Activated CD4-positive, alpha-beta T cell treated with anti-CD3 and anti-CD28 coated beads for 4 hours (primary cell): Measurements from ENCODE around the gene ACBD4.
A peak's percentile ranks its signal among the peaks of the same experiment; 100 is the strongest.

ENCODE experiments used
- DNase-seq, 2 donors: peaks; one replicate each; pipeline ENCODE4 v3.0.0-alpha.2; 2020

The ACBD4 gene

GRCh38 chr17:45161288-45162024 is 26.0 kb downstream of the ACBD4 start, which contains the start of gene HEXIM2:
HEXIM2 (plus strand) TSS chr17:45161875; CDS start chr17:45162794, 919 bp downstream.
- peak; percentile 95 to 99 for DNase-seq

DNA sequence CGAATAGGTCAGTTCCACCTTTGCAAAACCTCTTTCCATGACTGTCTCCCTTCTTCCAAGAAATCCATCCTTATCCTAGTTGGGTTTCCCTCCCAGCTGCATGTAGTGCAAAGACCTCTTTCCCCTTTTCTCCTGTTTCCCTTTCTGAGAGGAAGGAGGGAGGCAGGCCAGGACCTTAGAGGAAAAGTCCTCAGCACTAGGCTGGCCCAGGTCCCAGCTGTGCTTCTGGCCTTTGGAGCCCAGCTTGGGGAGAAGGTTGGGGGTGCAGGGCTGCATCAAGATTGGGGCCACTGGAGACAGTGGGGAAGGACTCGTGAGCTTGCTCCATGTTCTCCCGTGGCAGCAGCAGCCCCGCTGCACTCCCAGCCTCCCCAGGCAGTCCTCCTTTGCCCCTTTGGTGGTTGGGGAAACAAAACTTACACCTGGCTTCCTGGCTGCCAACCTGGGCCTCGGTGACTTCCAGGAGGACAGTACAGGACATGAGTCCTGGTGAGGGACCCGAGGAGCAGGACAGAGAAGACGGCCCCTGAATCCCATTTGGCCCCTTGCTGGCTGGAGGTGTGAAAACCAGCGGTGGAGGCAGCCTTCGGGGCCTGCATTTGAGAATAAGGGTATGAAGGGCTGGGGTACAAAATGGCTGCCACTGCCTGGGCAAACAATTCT is 26.7 kb downstream of the ACBD4 start:
- no peak for DNase-seq

DNA sequence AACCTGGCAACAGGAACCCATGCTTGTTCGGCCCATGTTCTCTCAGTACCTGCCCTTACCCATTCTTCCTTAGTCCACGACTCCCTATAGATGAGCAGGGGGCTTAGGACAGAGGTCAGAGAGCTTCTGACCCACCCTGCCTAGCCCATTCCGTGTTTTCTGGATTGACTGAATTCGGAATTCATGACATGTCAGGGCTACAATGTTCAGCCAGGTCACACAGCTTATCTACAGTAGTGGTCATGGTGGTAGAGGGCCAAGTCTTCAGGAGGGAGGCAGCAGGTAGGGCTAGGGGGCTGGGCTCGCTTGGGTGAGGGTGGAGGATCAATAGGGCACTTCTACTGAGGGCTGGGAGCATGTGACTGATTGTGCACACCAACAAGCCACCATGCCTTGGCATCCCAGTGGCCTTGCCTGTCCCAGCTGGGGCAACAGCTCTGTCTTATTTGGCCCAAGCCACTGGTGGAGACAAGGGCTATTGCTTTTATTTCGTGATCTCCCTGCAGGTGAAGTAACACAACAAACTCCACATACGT is 29.3 kb downstream of the ACBD4 start:
- DNase-seq = no peak

GRCh38 chr17:45168991-45169752 is 33.7 kb downstream of the ACBD4 start:
- DNase-seq = no peak

DNA sequence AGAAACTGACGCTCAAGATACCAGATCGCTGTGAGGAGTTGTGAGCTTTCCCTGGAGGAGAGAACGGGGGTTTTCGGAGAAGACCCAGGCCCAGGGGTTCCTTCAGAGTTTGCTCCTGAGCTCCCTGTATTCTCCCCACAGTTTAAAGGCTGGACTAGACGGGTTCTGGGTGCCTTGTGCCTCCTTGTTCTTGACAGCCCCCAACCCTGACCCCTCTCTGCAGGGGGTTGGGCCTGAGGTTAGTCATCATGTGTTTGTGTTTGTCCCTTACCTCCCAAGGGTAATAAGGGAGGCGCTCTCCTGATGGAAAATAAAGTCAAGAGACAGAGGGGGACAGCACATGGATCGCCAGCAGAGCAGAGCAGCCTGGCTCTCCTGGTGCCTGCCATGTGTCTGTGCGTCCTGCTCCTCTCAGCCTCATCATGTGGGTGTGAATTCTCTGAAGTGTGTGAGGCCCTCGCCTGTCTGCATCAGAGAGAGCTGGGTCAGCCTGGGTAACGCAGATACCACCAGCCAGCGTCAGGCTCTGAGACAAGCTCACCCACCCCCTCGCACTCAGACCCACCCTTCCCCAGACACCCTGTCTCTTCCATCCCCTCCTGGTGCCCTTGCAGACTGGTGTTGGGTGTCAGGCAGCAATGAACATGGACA is 34.9 kb downstream of the ACBD4 start:
- DNase-seq = no peak

DNA sequence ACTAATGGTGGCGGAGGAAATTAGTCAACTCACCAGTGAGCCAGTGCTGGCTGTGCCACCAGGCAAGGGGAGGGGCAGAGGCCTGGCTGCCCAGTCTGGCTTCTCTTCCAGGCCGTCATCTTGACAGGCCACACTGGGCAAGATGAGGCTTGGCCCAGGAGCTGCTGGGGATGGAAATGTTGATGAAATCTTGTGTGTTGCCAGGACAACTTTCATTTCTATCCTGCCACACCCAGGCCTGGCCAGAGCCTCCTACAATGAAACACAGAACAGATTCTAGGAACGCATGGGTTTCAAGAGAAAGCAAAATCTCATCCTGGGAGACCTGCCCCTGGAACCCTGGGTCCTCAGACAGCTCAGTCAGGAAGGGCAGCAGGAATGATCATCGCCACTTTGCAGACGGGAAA is 35.4 kb downstream of the ACBD4 start:
- no peak for DNase-seq

GRCh38 chr17:45171338-45172231 is 36.1 kb downstream of the ACBD4 start:
- no peak for DNase-seq

- DNase-seq = no peak
These were observed 36.7 kb downstream of the ACBD4 start for GRCh38 chr17:45172232-45172540.

- peak; percentile 33 to 36 for DNase-seq
These were observed 37.2 kb downstream of the ACBD4 start for GRCh38 chr17:45172541-45173286.

DNA sequence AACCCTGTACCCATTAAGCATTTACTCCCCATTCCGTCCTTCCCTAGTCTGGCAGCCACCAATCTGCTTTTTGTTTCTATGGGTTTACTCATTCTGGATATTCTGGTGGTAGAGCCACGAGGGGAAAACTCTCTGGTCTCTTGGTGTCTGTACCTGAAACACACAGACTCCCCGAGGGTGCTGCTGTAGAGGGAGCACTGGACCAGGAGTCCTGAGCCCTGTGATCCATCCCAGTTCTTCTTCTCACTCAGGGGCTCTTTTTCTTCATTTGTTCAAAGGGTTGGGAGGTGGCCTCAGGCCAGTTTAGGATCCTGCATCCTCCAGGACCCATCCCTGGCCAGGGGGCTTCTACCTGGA is 40.2 kb downstream of the ACBD4 start:
- DNase-seq = no peak

GRCh38 chr17:45177563-45177962 is 42.1 kb downstream of the ACBD4 start:
- no peak for DNase-seq

DNA sequence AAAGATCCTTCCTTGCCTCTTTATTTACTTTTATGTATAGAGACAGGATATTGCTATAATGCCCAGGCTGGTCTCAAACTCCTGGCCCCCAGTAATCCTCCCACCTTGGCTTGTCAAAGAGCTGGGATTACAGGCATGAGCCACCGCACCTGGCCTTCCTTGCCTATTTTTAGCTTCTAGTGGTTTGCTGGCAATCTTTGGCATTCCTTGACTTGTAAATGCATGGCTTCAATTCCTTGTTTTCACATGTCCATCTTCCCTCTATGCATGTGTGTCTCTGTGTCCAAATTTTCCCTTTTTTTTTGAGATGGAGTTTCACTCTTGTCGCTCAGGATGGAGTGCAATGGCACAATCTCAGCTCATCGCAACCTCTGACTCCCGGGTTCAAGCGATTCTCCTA is 48.7 kb downstream of the ACBD4 start:
- no peak for DNase-seq

DNA sequence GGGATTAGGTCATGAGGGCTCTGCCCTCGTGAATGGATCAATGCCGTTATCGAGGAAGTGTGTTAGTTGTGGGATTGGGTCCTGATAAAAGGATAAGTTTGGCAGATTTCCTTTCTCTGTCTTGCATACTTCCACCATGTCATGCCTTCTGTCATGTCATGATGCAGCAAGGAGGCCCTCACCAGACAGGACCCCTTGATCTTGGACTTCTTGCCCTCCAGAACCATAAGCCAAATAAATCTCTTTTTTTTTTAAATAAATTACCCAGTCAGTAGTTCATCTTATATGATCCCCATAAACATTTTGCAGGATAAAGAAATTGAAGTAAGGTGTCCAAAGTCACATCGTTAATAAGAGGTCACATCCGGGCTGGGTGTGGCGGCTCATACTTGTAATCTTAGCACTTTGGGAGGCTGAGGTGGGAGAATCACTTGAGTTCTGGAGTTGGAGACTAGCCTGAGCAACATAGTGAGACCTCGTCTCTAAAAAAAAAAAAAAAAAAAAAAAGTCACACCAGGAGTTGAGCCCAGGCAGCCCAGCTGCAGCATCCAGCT is 51.4 kb downstream of the ACBD4 start:
- DNase-seq = no peak

- no peak for DNase-seq
These were observed 53.5 kb downstream of the ACBD4 start for GRCh38 chr17:45189009-45189408.

DNA sequence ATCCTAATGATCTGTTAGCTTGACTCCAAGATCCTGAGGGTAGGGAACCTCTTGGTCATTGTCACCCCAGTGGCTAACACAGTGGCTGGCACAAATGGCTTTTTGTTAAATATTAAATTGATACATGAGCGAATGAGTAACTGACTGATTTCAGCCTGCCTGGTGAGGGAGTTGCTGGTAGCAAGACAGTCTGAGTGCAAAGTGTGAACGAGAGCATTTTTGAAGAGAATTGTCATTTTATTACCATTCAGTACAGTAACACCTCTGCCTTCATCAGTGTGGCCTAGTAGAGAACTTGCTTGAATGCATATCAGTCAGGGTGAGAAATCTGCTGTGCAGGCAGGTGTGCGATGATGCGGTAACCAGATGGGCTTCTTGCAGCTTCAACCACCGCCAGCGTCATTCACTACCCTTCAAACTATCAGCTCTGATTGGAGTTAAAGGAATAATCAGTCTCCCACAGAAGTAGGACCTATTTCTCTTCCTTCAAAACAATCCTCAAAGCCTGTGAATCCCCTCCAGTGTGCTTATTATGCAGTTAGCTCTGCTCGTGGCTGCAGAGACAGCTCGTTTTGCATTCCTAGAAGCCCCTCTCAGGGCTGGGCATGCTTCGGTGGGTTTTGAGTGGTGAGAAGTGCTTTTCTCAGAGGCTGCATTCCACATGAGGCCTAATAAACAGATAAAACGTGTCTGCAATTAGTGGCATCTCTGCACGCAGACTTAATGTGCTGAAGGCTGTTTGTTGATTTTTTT is 55.2 kb downstream of the ACBD4 start:
- no peak for DNase-seq
